GM23338 (cell line): Measurements from ENCODE around the gene BRD2. TPM values are rescaled to one million over a fixed set of nuclear protein-coding genes. Genes with fewer than 3 reads are reported as not detected.

Experiments
- ATAC-seq: fragments of 200-7000 bp; cut with Tn5 transposase; 3 replicates; pipeline ENCODE4 v1.9.1; 2020
- DNase-seq: peaks from one replicate; pipeline ENCODE4 v3.0.0-alpha.2; 2015; ENCODE audit warnings: low spot score
- H2AFZ ChIP-seq: fragments of 200-600 bp; sonication (generic); 2 replicates; pipeline ENCODE4 v1.8.0; 2016; ENCODE audit warnings: antibody characterized with exemption, mild to moderate bottlenecking, moderate library complexity
- H3F3A ChIP-seq: fragments of 200-600 bp; sonication (generic); replicated peaks from 2 replicates; pipeline ENCODE4 v1.8.0; 2017; ENCODE audit warnings: antibody characterized with exemption, mixed run types, low read depth
- H3K27ac ChIP-seq: fragments of 200-600 bp; sonication (generic); 2 replicates; pipeline ENCODE4 v1.6.1; 2016; ENCODE audit warnings: low read depth
- H3K27me3 ChIP-seq: fragments of 200-600 bp; sonication (generic); 2 replicates; pipeline ENCODE4 v1.8.0; 2016; ENCODE audit warnings: mild to moderate bottlenecking, mixed run types, moderate library complexity; ENCODE audit not compliant: insufficient read depth
- H3K36me3 ChIP-seq: fragments of 200-600 bp; sonication (generic); 2 replicates; pipeline ENCODE4 v1.8.0; 2016; ENCODE audit warnings: mild to moderate bottlenecking; ENCODE audit not compliant: insufficient read depth
- H3K4me1 ChIP-seq: fragments of 200-600 bp; sonication (generic); 2 replicates; pipeline ENCODE4 v1.8.0; 2016; ENCODE audit warnings: mild to moderate bottlenecking, moderate library complexity; ENCODE audit not compliant: insufficient read depth
- H3K4me2 ChIP-seq: fragments of 200-600 bp; sonication (generic); 2 replicates; pipeline ENCODE4 v1.7.1; 2017; ENCODE audit warnings: mixed run types
- H3K4me3 ChIP-seq: fragments of 200-600 bp; sonication (generic); 2 replicates; pipeline ENCODE4 v1.6.1; 2016; ENCODE audit warnings: mixed run types
- H3K79me2 ChIP-seq: fragments of 200-600 bp; sonication (generic); replicated peaks from 2 replicates; pipeline ENCODE4 v1.8.0; 2017; ENCODE audit warnings: mild to moderate bottlenecking; ENCODE audit not compliant: insufficient read depth
- H3K9me2 ChIP-seq: fragments of 200-600 bp; sonication (generic); 2 replicates; pipeline ENCODE4 v1.8.0; 2017; ENCODE audit not compliant: insufficient read depth
- H4K20me1 ChIP-seq: fragments of 200-600 bp; sonication (generic); replicated peaks from 2 replicates; pipeline ENCODE4 v1.8.0; 2017; ENCODE audit warnings: mild to moderate bottlenecking; ENCODE audit not compliant: insufficient read depth
- H3K27ac Mint-ChIP-seq: 2 replicates; pipeline ENCODE4 v1.8.0; 2020; ENCODE audit warnings: inconsistent platforms, mild to moderate bottlenecking, moderate library complexity, mixed read lengths
- H3K27me3 Mint-ChIP-seq: 3 replicates; pipeline ENCODE4 v1.8.0; 2022; ENCODE audit warnings: low read depth, mild to moderate bottlenecking, moderate library complexity, mixed read lengths, inconsistent platforms; ENCODE audit not compliant: insufficient read depth, poor library complexity
- H3K36me3 Mint-ChIP-seq: 3 replicates; pipeline ENCODE4 v1.8.0; 2021; ENCODE audit warnings: low read depth, mild to moderate bottlenecking, inconsistent platforms, moderate library complexity, mixed read lengths
- H3K4me1 Mint-ChIP-seq: 3 replicates; pipeline ENCODE4 v1.8.0; 2020; ENCODE audit warnings: mild to moderate bottlenecking, inconsistent platforms, mixed read lengths
- H3K4me3 Mint-ChIP-seq: 3 replicates; pipeline ENCODE4 v1.8.0; 2021; ENCODE audit warnings: moderate library complexity, mild to moderate bottlenecking, inconsistent platforms, mixed read lengths
- H3K9me3 Mint-ChIP-seq: 3 replicates; pipeline ENCODE4 v1.8.0; 2020; ENCODE audit warnings: moderate library complexity, mild to moderate bottlenecking, inconsistent platforms, mixed read lengths
- CREB1 ChIP-seq: fragments of 250-450 bp; sonication (Bioruptor Pico); IDR thresholded peaks from 2 replicates; pipeline ENCODE4 v1.5.0; 2020; ENCODE audit warnings: low read depth, mild to moderate bottlenecking, moderate library complexity
- ETS1 ChIP-seq: IDR thresholded peaks from 2 replicates; pipeline ENCODE4 v1.6.1; 2016; ENCODE audit warnings: antibody characterized with exemption
- EZH2 ChIP-seq: fragments of 200-600 bp; sonication (generic); IDR thresholded peaks from one replicate; pipeline ENCODE4 v1.8.0; 2017; ENCODE audit warnings: antibody characterized with exemption, mild to moderate bottlenecking, low read depth; ENCODE audit not compliant: unreplicated experiment
- EZH2phosphoT487 ChIP-seq: fragments of 200-600 bp; sonication (generic); IDR thresholded peaks from one replicate; pipeline ENCODE4 v1.8.1; 2018; ENCODE audit warnings: antibody characterized with exemption; ENCODE audit not compliant: unreplicated experiment
- JUNB ChIP-seq: IDR thresholded peaks from one replicate; pipeline ENCODE4 v1.6.1; 2016; ENCODE audit warnings: antibody characterized with exemption; ENCODE audit not compliant: unreplicated experiment
- NANOG ChIP-seq: IDR thresholded peaks from 2 replicates; pipeline ENCODE4 v1.6.1; 2016; ENCODE audit warnings: antibody characterized with exemption, borderline replicate concordance
- REST ChIP-seq: IDR thresholded peaks from one replicate; pipeline ENCODE4 v1.6.1; 2018; ENCODE audit warnings: antibody characterized with exemption; ENCODE audit not compliant: unreplicated experiment
- STAT1 ChIP-seq: IDR thresholded peaks from one replicate; pipeline ENCODE4 v1.6.1; 2016; ENCODE audit warnings: antibody characterized with exemption; ENCODE audit not compliant: unreplicated experiment
- ZNF462 ChIP-seq: fragments of 250-450 bp; sonication (Bioruptor Pico); IDR thresholded peaks from 2 replicates; pipeline ENCODE4 v1.5.0; 2020; ENCODE audit warnings: mild to moderate bottlenecking, moderate library complexity
- polyA plus RNA-seq: library from polyadenylated mRNA; unstranded; fragments of >200 nt; fragmentation: Nextera tagmentation; extraction: Ambion mirVana; gene quantifications from 2 replicates; pipeline ENCODE4 v1.2.1, GENCODE V29; 2016
- total RNA-seq: library from RNA; depleted of rRNA; stranded (reverse); fragments of >200 nt; shearing (Covaris generic); gene quantifications from 2 replicates; pipeline ENCODE4 v1.2.3, GENCODE V29; 2014

The BRD2 gene
- total and polyA plus RNA-seq, 2 experiments from 2014 or later = 84.9 to 169 TPM

- TF ChIP-seq ETS1 (no peak), JUNB (no peak), STAT1 (no peak), NANOG (no peak)
Observed at GRCh38 chr6:33017018-33017417, 48.6 kb downstream of the BRD2 start (continued).

- peaks cover 6% of the 10 kb centered on the region for H3K27me3 Mint-ChIP-seq
- Histone ChIP-seq H3K9me2 (no peaks in the 10 kb centered on the region), H3K79me2 (no peaks in the 10 kb centered on the region), H3F3A (no peaks in the 10 kb centered on the region), H4K20me1 (no peaks in the 10 kb centered on the region), H3K36me3 (no peaks in the 10 kb centered on the region), H3K27me3 (no peaks in the 10 kb centered on the region), H3K4me3 (no peak overlapping the region), H2AFZ (peak overlapping the region; percentile 52; the same call in 1 of the 2 replicates), H3K4me1 (0 out of 2 replicates have a peak, but pooled peaks cover 2% of the 10 kb centered on the region), H3K27ac (no peak overlapping the region), H3K4me2 (no peak overlapping the region)
- peaks cover 12% of the 10 kb centered on the region for H3K4me1 Mint-ChIP-seq
- TF ChIP-seq EZH2 (no peak), ZNF462 (CRISPR knock-in tag) (no peak), REST (no peak), EZH2phosphoT487 (no peak), CREB1 (no peak)
- H3K4me3 Mint-ChIP-seq = no peak overlapping the region
- DNase-seq = no peak
- no peak overlapping the region for H3K27ac Mint-ChIP-seq
- H3K9me3 Mint-ChIP-seq = no peaks in the 10 kb centered on the region
- no peaks in the 10 kb centered on the region for H3K36me3 Mint-ChIP-seq
- ATAC-seq = no peak
Observed at GRCh38 chr6:33017694-33018353, 49.4 kb downstream of the BRD2 start.
